ENCODE results near the gene LSG1. TPM values are rescaled to one million over a fixed set of nuclear protein-coding genes. Genes with fewer than 3 reads are reported as not detected.

Gene LSG1
- total and polyA plus RNA-seq, 9 of the 15 experiments (the other 6 are each of a cell fraction or from before 2014, with no cell fraction given) = 14.9 to 73.7 (median 46.7) TPM

DNA sequence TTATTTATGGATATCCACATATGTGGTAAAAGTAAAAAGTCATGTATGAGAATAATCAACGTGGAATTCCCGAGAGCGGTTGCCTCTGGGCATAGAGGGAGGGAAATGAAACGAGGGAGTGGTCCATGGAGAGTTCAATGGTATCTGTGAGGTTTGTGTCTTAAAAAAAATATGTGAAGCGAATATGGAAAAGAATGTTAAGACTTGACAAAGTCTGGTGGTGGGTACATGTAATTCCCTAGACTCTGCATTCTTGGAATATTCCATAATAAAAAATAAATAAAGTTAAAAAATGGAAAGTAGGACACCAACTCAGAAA lies 42.1 kb upstream of the LSG1 start (continued):
- TF ChIP-seq ARHGAP35 (IDR thresholded peaks at IDR 0.05; ENCODE audit: partially characterized antibody) = no peak
- TF ChIP-seq MTA1 (IDR thresholded peaks at IDR 0.05; ENCODE audit: borderline replicate concordance) = no peak
- TF ChIP-seq, protein P1, sequence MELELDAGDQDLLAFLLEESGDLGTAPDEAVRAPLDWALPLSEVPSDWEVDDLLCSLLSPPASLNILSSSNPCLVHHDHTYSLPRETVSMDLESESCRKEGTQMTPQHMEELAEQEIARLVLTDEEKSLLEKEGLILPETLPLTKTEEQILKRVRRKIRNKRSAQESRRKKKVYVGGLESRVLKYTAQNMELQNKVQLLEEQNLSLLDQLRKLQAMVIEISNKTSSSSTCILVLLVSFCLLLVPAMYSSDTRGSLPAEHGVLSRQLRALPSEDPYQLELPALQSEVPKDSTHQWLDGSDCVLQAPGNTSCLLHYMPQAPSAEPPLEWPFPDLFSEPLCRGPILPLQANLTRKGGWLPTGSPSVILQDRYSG (tag; conservative IDR thresholded peaks at IDR 0.05; ENCODE audit: low read depth) = no peak
- TF ChIP-seq ZNF444 (CRISPR knock-in tag; IDR thresholded peaks at IDR 0.05) = no peak
- TF ChIP-seq MTA3 (IDR thresholded peaks at IDR 0.05; ENCODE audit: borderline replicate concordance) = no peak
- TF ChIP-seq CREB3L1 (IDR thresholded peaks at IDR 0.05; ENCODE audit: borderline replicate concordance, low read depth) = no peak
- no peak for TF ChIP-seq SIN3B (IDR thresholded peaks at IDR 0.05; ENCODE audit: low read depth)
- no peak for TF ChIP-seq DPF2 (IDR thresholded peaks at IDR 0.05)
- TF ChIP-seq CSDE1 (IDR thresholded peaks at IDR 0.05) = no peak
- TF ChIP-seq, protein P2, sequence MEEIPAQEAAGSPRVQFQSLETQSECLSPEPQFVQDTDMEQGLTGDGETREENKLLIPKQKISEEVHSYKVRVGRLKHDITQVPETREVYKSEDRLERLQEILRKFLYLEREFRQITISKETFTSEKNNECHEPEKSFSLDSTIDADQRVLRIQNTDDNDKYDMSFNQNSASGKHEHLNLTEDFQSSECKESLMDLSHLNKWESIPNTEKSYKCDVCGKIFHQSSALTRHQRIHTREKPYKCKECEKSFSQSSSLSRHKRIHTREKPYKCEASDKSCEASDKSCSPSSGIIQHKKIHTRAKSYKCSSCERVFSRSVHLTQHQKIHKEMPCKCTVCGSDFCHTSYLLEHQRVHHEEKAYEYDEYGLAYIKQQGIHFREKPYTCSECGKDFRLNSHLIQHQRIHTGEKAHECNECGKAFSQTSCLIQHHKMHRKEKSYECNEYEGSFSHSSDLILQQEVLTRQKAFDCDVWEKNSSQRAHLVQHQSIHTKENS (CRISPR knock-in tag; IDR thresholded peaks at IDR 0.05) = no peak

Data from K562 (cell line).